Mucosa of stomach (tissue), 1 donor: ENCODE measurements around the gene CCND1.

Experiments used
- H3K27me3 ChIP-seq: one replicate; pipeline ENCODE4 v1.7.0; 2013; ENCODE audit warnings: mild to moderate bottlenecking, low read length; ENCODE audit not compliant: control insufficient read depth, insufficient read depth
- H3K36me3 ChIP-seq: one replicate; pipeline ENCODE4 v1.7.0; 2013; ENCODE audit warnings: low read length; ENCODE audit not compliant: control insufficient read depth, insufficient read depth
- H3K4me1 ChIP-seq: one replicate; pipeline ENCODE4 v1.7.0; 2013; ENCODE audit warnings: mild to moderate bottlenecking, low read length; ENCODE audit not compliant: control insufficient read depth, insufficient read depth
- H3K4me3 ChIP-seq: one replicate; pipeline ENCODE4 v1.7.0; 2013; ENCODE audit warnings: low read length
- H3K9ac ChIP-seq: one replicate; pipeline ENCODE4 v1.7.0; 2013; ENCODE audit warnings: mild to moderate bottlenecking, low read length, moderate library complexity
- H3K9me3 ChIP-seq: one replicate; pipeline ENCODE4 v1.7.0; 2013; ENCODE audit warnings: mild to moderate bottlenecking, low read length, moderate library complexity; ENCODE audit not compliant: control insufficient read depth
- donor health status: Pancreatic carcinoma.

CCND1 gene

GRCh38 chr11:69637941-69638871 lies 2.8 kb upstream of the CCND1 start:
- Histone ChIP-seq H3K4me3 (peak overlapping the region; percentile 43), H3K9me3 (no peaks in the 10 kb centered on the region), H3K4me1 (peaks cover 41% of the 10 kb centered on the region), H3K9ac (peak overlapping the region; percentile 54), H3K36me3 (no peaks in the 10 kb centered on the region), H3K27me3 (peaks cover 18% of the 10 kb centered on the region)

GRCh38 chr11:69638941-69639681 lies 1.8 kb upstream of the CCND1 start:
- Histone ChIP-seq H3K9ac (peak overlapping the region; percentile 54), H3K27me3 (peaks cover 18% of the 10 kb centered on the region), H3K9me3 (no peaks in the 10 kb centered on the region), H3K4me1 (peaks cover 48% of the 10 kb centered on the region), H3K36me3 (peaks cover 6% of the 10 kb centered on the region), H3K4me3 (no peak overlapping the region)

GRCh38 chr11:69639831-69640230 lies 1.1 kb upstream of the CCND1 start:
- H3K4me3 ChIP-seq = peak overlapping the region; percentile 36
- peaks cover 12% of the 10 kb centered on the region for H3K36me3 ChIP-seq
- peaks cover 55% of the 10 kb centered on the region for H3K4me1 ChIP-seq
- peaks cover 18% of the 10 kb centered on the region for H3K27me3 ChIP-seq
- H3K9me3 ChIP-seq = no peaks in the 10 kb centered on the region
- peak overlapping the region; percentile 54 for H3K9ac ChIP-seq

- H3K9ac ChIP-seq = peak overlapping the region; percentile 54
- H3K27me3 ChIP-seq = peaks cover 18% of the 10 kb centered on the region
- H3K9me3 ChIP-seq = no peaks in the 10 kb centered on the region
- H3K4me1 ChIP-seq = peaks cover 60% of the 10 kb centered on the region
- peak overlapping the region; percentile 36 for H3K4me3 ChIP-seq
- peaks cover 12% of the 10 kb centered on the region for H3K36me3 ChIP-seq
Measured at GRCh38 chr11:69640260-69640994, 529 bp upstream of the CCND1 start.

- H3K27me3 ChIP-seq = peaks cover 13% of the 10 kb centered on the region
- H3K36me3 ChIP-seq = peaks cover 12% of the 10 kb centered on the region
- peak overlapping the region; percentile 58 for H3K4me3 ChIP-seq
- peaks cover 48% of the 10 kb centered on the region for H3K4me1 ChIP-seq
- H3K9me3 ChIP-seq = no peaks in the 10 kb centered on the region
- peak overlapping the region; percentile 82 for H3K9ac ChIP-seq
Measured at GRCh38 chr11:69641681-69642548, 959 bp downstream of the CCND1 start.

GRCh38 chr11:69642549-69642912 lies 1.6 kb downstream of the CCND1 start:
- peak overlapping the region; percentile 82 for H3K9ac ChIP-seq

GRCh38 chr11:69642913-69643632 lies 2.1 kb downstream of the CCND1 start:
- peaks cover 12% of the 10 kb centered on the region for H3K36me3 ChIP-seq
- peak overlapping the region; percentile 82 for H3K9ac ChIP-seq
- H3K9me3 ChIP-seq = no peaks in the 10 kb centered on the region
- H3K27me3 ChIP-seq = peaks cover 3% of the 10 kb centered on the region
- peaks cover 36% of the 10 kb centered on the region for H3K4me1 ChIP-seq
- H3K4me3 ChIP-seq = peak overlapping the region; percentile 25

More at GRCh38 chr11:69642549-69642912, 1.6 kb downstream of the CCND1 start:
- Histone ChIP-seq H3K9me3 (no peaks in the 10 kb centered on the region), H3K4me3 (peak overlapping the region; percentile 25), H3K36me3 (peaks cover 12% of the 10 kb centered on the region), H3K4me1 (peaks cover 42% of the 10 kb centered on the region), H3K27me3 (peaks cover 9% of the 10 kb centered on the region)

- H3K27me3 ChIP-seq = peaks cover 3% of the 10 kb centered on the region
- H3K9ac ChIP-seq = no peak overlapping the region
- no peaks in the 10 kb centered on the region for H3K9me3 ChIP-seq
- H3K36me3 ChIP-seq = peaks cover 12% of the 10 kb centered on the region
- H3K4me1 ChIP-seq = peaks cover 31% of the 10 kb centered on the region
- H3K4me3 ChIP-seq = no peak overlapping the region
Measured at GRCh38 chr11:69643646-69644045, 2.7 kb downstream of the CCND1 start.

- H3K9ac ChIP-seq = no peak overlapping the region
- H3K4me3 ChIP-seq = no peak overlapping the region
- H3K9me3 ChIP-seq = no peaks in the 10 kb centered on the region
- H3K4me1 ChIP-seq = peaks cover 29% of the 10 kb centered on the region
- H3K27me3 ChIP-seq = peaks cover 3% of the 10 kb centered on the region
- H3K36me3 ChIP-seq = peaks cover 14% of the 10 kb centered on the region
Measured at GRCh38 chr11:69644071-69644961, 3.4 kb downstream of the CCND1 start.
